DOHH2 (cell line): ENCODE data around the gene PCBP3.

ENCODE experiments used
- EZH2phosphoT487 ChIP-seq: fragments of 200-600 bp; sonication (generic); IDR thresholded peaks from 2 replicates; pipeline ENCODE4 v1.6.1; 2017; ENCODE audit warnings: borderline replicate concordance, mild to moderate bottlenecking, antibody characterized with exemption, low read length, moderate library complexity, mixed read lengths
- TF ChIP-seq, protein P1 (sequence below): fragments of 200-600 bp; sonication (generic); IDR thresholded peaks from one replicate; pipeline ENCODE4 v1.5.1; 2014; ENCODE audit warnings: antibody characterized with exemption, mild to moderate bottlenecking, low read depth, low read length; ENCODE audit not compliant: poor library complexity, severe bottlenecking

DNA sequence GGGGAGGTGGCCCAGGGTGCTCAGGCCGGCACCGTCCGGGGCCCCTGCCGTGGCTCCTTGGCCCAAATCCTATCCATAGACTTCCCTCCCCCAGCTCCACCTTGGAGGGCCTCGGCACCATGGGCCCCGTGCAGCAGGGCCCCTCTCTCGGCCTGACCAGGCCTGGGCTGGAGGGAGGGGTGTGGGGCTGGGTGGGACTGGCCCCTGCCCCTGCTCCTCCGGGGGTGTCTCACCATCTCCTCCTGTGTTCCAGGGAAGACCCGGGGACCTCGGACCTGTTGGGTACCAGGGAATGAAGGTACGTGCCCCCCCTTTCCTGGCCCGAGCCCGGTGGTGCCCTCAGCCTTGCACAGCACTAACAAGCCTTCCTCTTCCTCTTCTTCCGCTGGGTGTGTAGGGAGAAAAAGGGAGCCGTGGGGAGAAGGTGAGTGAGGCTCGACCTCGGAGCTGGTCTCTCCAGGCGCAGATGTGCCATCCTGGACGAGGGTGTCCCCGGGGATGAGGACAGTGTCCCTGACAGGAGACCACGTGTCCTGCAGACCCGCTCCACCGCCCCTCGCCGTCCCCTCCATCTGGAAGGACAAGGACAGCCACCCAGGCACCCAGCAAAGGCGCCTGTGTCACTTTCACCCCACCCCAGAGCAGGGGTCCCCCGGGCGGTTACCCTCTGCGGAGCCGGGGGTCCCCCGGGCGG is 346.0 kb downstream of the PCBP3 start:
- TF ChIP-seq, protein P1, sequence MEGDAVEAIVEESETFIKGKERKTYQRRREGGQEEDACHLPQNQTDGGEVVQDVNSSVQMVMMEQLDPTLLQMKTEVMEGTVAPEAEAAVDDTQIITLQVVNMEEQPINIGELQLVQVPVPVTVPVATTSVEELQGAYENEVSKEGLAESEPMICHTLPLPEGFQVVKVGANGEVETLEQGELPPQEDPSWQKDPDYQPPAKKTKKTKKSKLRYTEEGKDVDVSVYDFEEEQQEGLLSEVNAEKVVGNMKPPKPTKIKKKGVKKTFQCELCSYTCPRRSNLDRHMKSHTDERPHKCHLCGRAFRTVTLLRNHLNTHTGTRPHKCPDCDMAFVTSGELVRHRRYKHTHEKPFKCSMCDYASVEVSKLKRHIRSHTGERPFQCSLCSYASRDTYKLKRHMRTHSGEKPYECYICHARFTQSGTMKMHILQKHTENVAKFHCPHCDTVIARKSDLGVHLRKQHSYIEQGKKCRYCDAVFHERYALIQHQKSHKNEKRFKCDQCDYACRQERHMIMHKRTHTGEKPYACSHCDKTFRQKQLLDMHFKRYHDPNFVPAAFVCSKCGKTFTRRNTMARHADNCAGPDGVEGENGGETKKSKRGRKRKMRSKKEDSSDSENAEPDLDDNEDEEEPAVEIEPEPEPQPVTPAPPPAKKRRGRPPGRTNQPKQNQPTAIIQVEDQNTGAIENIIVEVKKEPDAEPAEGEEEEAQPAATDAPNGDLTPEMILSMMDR, result no peak
- no peak for TF ChIP-seq EZH2phosphoT487
